Right lobe of liver (tissue), 6 donors: Measurements from ENCODE around the gene TRPV2. TPM values are rescaled to one million over a fixed set of nuclear protein-coding genes. Genes with fewer than 3 reads are reported as not detected.

ENCODE experiments used
- ATAC-seq, 4 donors: fragments of 200-7000 bp; cut with Tn5 transposase; one replicate each; pipeline ENCODE4 v1.9.1; 2020; ENCODE audit warnings: mild to moderate bottlenecking in 4 of 4, moderate library complexity in 4 of 4
- DNase-seq, 3 donors: peaks; one replicate each; pipeline ENCODE4 v3.0.0-alpha.2; 2020
- H3K27ac ChIP-seq, 3 donors: fragments of 200-600 bp; one replicate each; pipeline ENCODE4 v1.8.0; 2022
- H3K27me3 ChIP-seq, 2 donors: fragments of 200-600 bp; one replicate each; pipeline ENCODE4 v1.8.0; 2022
- H3K36me3 ChIP-seq, 4 donors: fragments of 200-600 bp; sonication (generic) in 1 of 4; one replicate each; pipeline versions ENCODE4 v1.5.1 to v1.8.0; 2017 to 2022; ENCODE audit warnings: control low read depth in 1 of 4
- H3K4me1 ChIP-seq, 4 donors: fragments of 200-600 bp; sonication (generic) in 1 of 4; one replicate each; pipeline versions ENCODE4 v1.5.1 to v1.8.0; 2017 to 2022; ENCODE audit warnings: control low read depth in 1 of 4
- H3K4me3 ChIP-seq, 3 donors: fragments of 200-600 bp; one replicate each; pipeline ENCODE4 v1.8.0; 2022
- H3K9me3 ChIP-seq, 4 donors: fragments of 200-600 bp; sonication (generic) in 1 of 4; one replicate each; pipeline versions ENCODE4 v1.5.1 to v1.8.0; 2017 to 2022; ENCODE audit warnings: control low read depth in 1 of 4
- POLR2A ChIP-seq: fragments of 450-650 bp; IDR thresholded peaks from one replicate; pipeline ENCODE4 v1.6.1; 2017; ENCODE audit warnings: antibody characterized with exemption, mild to moderate bottlenecking
- WGBS: methylation state at CpG from one replicate; pipeline ENCODE4 v1.1.6; 2018; ENCODE audit warnings: low coverage, low lambda C conversion rate; ENCODE audit not compliant: insufficient coverage; ENCODE audit errors: missing lambda C conversion rate; 5-methylcytosine and 5-hydroxymethylcytosine counted together
- intact Hi-C, 2 donors: fragments of 100-400 bp; cut with DNase I; formaldehyde crosslinking; loops; one replicate each; pipeline versions ENCODE4 v1.11.2 to v1.14.1; 2022
- total RNA-seq, 6 experiments: library from RNA; depleted of rRNA in 2 of 6; stranded (reverse); fragments of >200 nt in 2 of 6; fragmentation: NEBNext Ultra II Directional in 3 of 6; extraction: Animal tissue kit (Norgen Biotek cat#: 25700) in 3 of 6; gene quantifications; one replicate each; pipeline versions ENCODE4 v1.1.0 to v1.2.4, GENCODE V29; 2016 to 2023
- TF ChIP-seq, protein P1 (sequence below), 4 donors: fragments of 200-600 bp in 3 of 4; fragments of 450-650 bp in 1 of 4; IDR thresholded peaks; one replicate each; pipeline versions ENCODE4 v1.5.1 to v1.8.0; 2016 to 2022; ENCODE audit warnings: antibody characterized with exemption in 4 of 4, mild to moderate bottlenecking in 2 of 4
- donor health status: DM: no; HTN: yes; CAD: no.
- donor health status: DM: no; HTN: no; CAD: no.
- donor health status: DM: no; HTN: no; CAD: no.
- donor health status: DM: no; HTN: yes; CAD: no.
- donor health status: DM: no; HTN: yes; CAD: no.

TRPV2 gene
- total RNA-seq, 6 experiments from 2014 or later = 3.3 to 8.2 (median 4.8) TPM

DNA sequence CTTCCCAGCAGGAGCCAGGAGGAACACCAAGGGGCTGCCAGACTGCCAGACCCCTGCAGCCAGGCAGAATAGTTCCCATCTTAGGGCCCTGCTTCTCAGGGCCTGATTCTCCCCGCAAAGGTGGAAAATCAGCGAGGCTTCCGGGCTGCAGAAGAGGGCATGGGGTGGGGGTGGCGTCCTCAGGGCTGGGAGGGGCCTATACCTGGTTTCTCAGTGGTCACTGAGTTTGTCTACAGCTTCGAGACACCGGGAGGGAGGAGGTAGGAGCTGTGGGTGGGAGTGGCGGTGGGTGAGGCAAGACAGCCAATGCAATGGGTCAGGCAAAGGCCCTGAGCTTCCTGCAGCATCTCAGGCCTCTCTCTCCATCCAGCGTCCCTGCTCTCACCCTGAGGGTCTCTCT, 62.3 kb downstream of the TRPV2 start:
- no peaks in the 10 kb centered on the region for H3K36me3 ChIP-seq
- H3K27ac ChIP-seq = no peak overlapping the region
- no peak for DNase-seq
- no peaks in the 10 kb centered on the region for H3K27me3 ChIP-seq
- no CpG with 5 or more reads among the region's 8 CpGs for WGBS
- no peak for TF ChIP-seq POLR2A
- TF ChIP-seq, protein P1, sequence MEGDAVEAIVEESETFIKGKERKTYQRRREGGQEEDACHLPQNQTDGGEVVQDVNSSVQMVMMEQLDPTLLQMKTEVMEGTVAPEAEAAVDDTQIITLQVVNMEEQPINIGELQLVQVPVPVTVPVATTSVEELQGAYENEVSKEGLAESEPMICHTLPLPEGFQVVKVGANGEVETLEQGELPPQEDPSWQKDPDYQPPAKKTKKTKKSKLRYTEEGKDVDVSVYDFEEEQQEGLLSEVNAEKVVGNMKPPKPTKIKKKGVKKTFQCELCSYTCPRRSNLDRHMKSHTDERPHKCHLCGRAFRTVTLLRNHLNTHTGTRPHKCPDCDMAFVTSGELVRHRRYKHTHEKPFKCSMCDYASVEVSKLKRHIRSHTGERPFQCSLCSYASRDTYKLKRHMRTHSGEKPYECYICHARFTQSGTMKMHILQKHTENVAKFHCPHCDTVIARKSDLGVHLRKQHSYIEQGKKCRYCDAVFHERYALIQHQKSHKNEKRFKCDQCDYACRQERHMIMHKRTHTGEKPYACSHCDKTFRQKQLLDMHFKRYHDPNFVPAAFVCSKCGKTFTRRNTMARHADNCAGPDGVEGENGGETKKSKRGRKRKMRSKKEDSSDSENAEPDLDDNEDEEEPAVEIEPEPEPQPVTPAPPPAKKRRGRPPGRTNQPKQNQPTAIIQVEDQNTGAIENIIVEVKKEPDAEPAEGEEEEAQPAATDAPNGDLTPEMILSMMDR (IDR thresholded peaks at IDR 0.05) = no peak
- intact Hi-C loops = no loop called here
- no peak overlapping the region for H3K4me3 ChIP-seq
- H3K4me1 ChIP-seq = no peaks in the 10 kb centered on the region
- H3K9me3 ChIP-seq = no peaks in the 10 kb centered on the region
- no peak for ATAC-seq

DNA sequence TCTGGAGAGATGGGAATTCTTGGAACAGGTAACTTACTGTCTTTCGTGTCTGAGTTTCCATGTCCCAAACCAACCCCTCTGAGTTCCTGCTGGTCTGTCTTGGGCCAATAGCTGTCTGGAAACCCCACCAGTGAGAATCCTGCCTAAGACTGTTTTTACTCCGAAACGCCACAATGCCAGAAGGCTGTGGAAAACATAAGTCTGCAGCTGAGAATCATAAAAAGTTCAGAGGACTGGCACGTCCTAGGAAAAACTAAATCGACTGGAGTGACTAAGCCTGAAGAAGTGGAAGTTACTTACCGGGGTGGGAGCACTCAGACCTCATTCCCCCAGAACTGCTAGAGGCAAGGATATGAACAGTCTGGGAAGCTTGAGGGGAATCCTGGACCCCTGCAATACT, 63.3 kb downstream of the TRPV2 start:
- Histone ChIP-seq H3K27ac (no peak overlapping the region), H3K4me1 (peaks cover 0 to 6% (median 0%) of the 10 kb centered on the region in 4 donors), H3K36me3 (no peaks in the 10 kb centered on the region), H3K9me3 (no peaks in the 10 kb centered on the region), H3K4me3 (no peak overlapping the region), H3K27me3 (no peaks in the 10 kb centered on the region)
- intact Hi-C loops = no loop called here
- TF ChIP-seq, protein P1 (IDR thresholded peaks at IDR 0.05) = no peak
- no peak for TF ChIP-seq POLR2A
- DNase-seq = no peak
- WGBS = 73% methylated on average over 2 of the region's 6 CpGs
- no peak for ATAC-seq

GRCh38 chr17:16479264-16479663, 63.9 kb downstream of the TRPV2 start:
- no peak overlapping the region for H3K27ac ChIP-seq
- no peak for TF ChIP-seq POLR2A
- TF ChIP-seq, protein P1 (IDR thresholded peaks at IDR 0.05) = no peak
- DNase-seq (no peak), ATAC-seq (no peak)
- WGBS = 80% methylated on average over 1 of the region's 2 CpGs
- H3K4me3 ChIP-seq = no peak overlapping the region
- no peaks in the 10 kb centered on the region for H3K36me3 ChIP-seq
- intact Hi-C loops = no loop called here
- peaks cover 0 to 6% (median 0%) of the 10 kb centered on the region in 4 donors for H3K4me1 ChIP-seq
- no peaks in the 10 kb centered on the region for H3K27me3 ChIP-seq
- no peaks in the 10 kb centered on the region for H3K9me3 ChIP-seq

GRCh38 chr17:16480995-16481394, 65.6 kb downstream of the TRPV2 start:
- no CpG with 5 or more reads among the region's 6 CpGs for WGBS
- H3K36me3 ChIP-seq = no peaks in the 10 kb centered on the region
- ATAC-seq (no peak), DNase-seq (no peak)
- no peak overlapping the region for H3K27ac ChIP-seq
- TF ChIP-seq, protein P1 (IDR thresholded peaks at IDR 0.05) = no peak
- TF ChIP-seq POLR2A = no peak
- no peaks in the 10 kb centered on the region for H3K27me3 ChIP-seq
- intact Hi-C loops = no loop called here
- no peaks in the 10 kb centered on the region for H3K9me3 ChIP-seq
- no peak overlapping the region for H3K4me3 ChIP-seq
- H3K4me1 ChIP-seq = peaks cover 0 to 6% (median 0%) of the 10 kb centered on the region in 4 donors

- no peak for DNase-seq
- Histone ChIP-seq H3K36me3 (no peaks in the 10 kb centered on the region), H3K4me1 (peaks cover 0 to 6% (median 0%) of the 10 kb centered on the region in 4 donors), H3K27me3 (no peaks in the 10 kb centered on the region), H3K9me3 (no peaks in the 10 kb centered on the region), H3K4me3 (no peak overlapping the region), H3K27ac (no peak overlapping the region)
- no CpG with 5 or more reads among the region's 8 CpGs for WGBS
- TF ChIP-seq, protein P1 (IDR thresholded peaks at IDR 0.05) = no peak
- no peak for TF ChIP-seq POLR2A
- intact Hi-C loops = no loop called here
- ATAC-seq = no peak
These were observed 66.9 kb downstream of the TRPV2 start for GRCh38 chr17:16482253-16482652.
